DOHH2 (cell line): ENCODE measurements around the gene MCC.

Experiments used
- H3F3A ChIP-seq: fragments of 200-600 bp; sonication (generic), shearing (Covaris generic); 2 replicates; pipeline ENCODE4 v1.6.0; 2016; ENCODE audit warnings: antibody characterized with exemption, mild to moderate bottlenecking; ENCODE audit not compliant: control insufficient read depth, insufficient read depth
- H3K27ac ChIP-seq: fragments of 200-600 bp; sonication (generic); 2 replicates; pipeline ENCODE4 v1.5.1; 2014; ENCODE audit warnings: low read depth, mild to moderate bottlenecking, low read length, moderate library complexity
- H3K27me3 ChIP-seq: fragments of 200-600 bp; sonication (generic); 2 replicates; pipeline ENCODE4 v1.6.1; 2014; ENCODE audit warnings: mild to moderate bottlenecking, low read length, mixed read lengths; ENCODE audit not compliant: control insufficient read depth
- H3K36me3 ChIP-seq: fragments of 200-600 bp; sonication (generic); 2 replicates; pipeline ENCODE4 v1.6.1; 2014; ENCODE audit warnings: mild to moderate bottlenecking, low read length, moderate library complexity, mixed read lengths; ENCODE audit not compliant: control insufficient read depth
- H3K4me1 ChIP-seq: fragments of 200-600 bp; sonication (generic); 2 replicates; pipeline ENCODE4 v1.6.1; 2014; ENCODE audit warnings: mild to moderate bottlenecking, low read length, mixed read lengths; ENCODE audit not compliant: control insufficient read depth
- H3K4me2 ChIP-seq: fragments of 200-600 bp; sonication (generic); 2 replicates; pipeline ENCODE4 v1.6.0; 2014; ENCODE audit warnings: mild to moderate bottlenecking, low read length, moderate library complexity
- H3K4me3 ChIP-seq: fragments of 200-600 bp; sonication (generic); 2 replicates; pipeline ENCODE4 v1.5.1; 2014; ENCODE audit warnings: mild to moderate bottlenecking, low read length, mixed read lengths
- H3K79me2 ChIP-seq: fragments of 200-600 bp; sonication (generic); 2 replicates; pipeline ENCODE4 v1.6.1; 2014; ENCODE audit warnings: mild to moderate bottlenecking, low read length, mixed read lengths; ENCODE audit not compliant: control insufficient read depth
- H3K9me2 ChIP-seq: fragments of 200-600 bp; sonication (generic); replicated peaks from 2 replicates; pipeline ENCODE4 v1.6.1; 2014; ENCODE audit warnings: mild to moderate bottlenecking, low read length, mixed read lengths; ENCODE audit not compliant: control insufficient read depth
- H3K9me3 ChIP-seq: fragments of 200-600 bp; sonication (generic); 2 replicates; pipeline ENCODE4 v1.6.1; 2014; ENCODE audit warnings: antibody characterized with exemption, low read length, mixed read lengths; ENCODE audit not compliant: control insufficient read depth, insufficient read depth
- H4K20me1 ChIP-seq: fragments of 200-600 bp; sonication (generic); 2 replicates; pipeline ENCODE4 v1.6.0; 2014; ENCODE audit warnings: low read depth, mild to moderate bottlenecking, antibody characterized with exemption, low read length, moderate library complexity; ENCODE audit not compliant: control insufficient read depth, insufficient read depth
- CTCF ChIP-seq: fragments of 200-600 bp; sonication (generic); IDR thresholded peaks from one replicate; pipeline ENCODE4 v1.5.1; 2014; ENCODE audit warnings: antibody characterized with exemption, mild to moderate bottlenecking, low read depth, low read length; ENCODE audit not compliant: poor library complexity, severe bottlenecking
- EZH2phosphoT487 ChIP-seq: fragments of 200-600 bp; sonication (generic); IDR thresholded peaks from 2 replicates; pipeline ENCODE4 v1.6.1; 2017; ENCODE audit warnings: borderline replicate concordance, mild to moderate bottlenecking, antibody characterized with exemption, low read length, moderate library complexity, mixed read lengths

Gene MCC

GRCh38 chr5:113274836-113275414 lies 213.3 kb downstream of the MCC start:
- Histone ChIP-seq H3K27ac (no peak overlapping the region), H3K4me3 (no peak overlapping the region), H3K4me2 (no peak overlapping the region), H3K36me3 (no peaks in the 10 kb centered on the region), H3F3A (no peaks in the 10 kb centered on the region), H3K79me2 (no peaks in the 10 kb centered on the region), H4K20me1 (no peaks in the 10 kb centered on the region), H3K9me3 (no peaks in the 10 kb centered on the region), H3K9me2 (no peaks in the 10 kb centered on the region), H3K4me1 (no peaks in the 10 kb centered on the region), H3K27me3 (peaks cover 5% of the 10 kb centered on the region; the same call in 1 of the 2 replicates)
- TF ChIP-seq EZH2phosphoT487 (no peak), CTCF (no peak)

- no peak overlapping the region for H3K27ac ChIP-seq
- H3K4me1 ChIP-seq, result no peaks in the 10 kb centered on the region
- no peaks in the 10 kb centered on the region for H3K9me3 ChIP-seq
- no peak for TF ChIP-seq CTCF
- no peak for TF ChIP-seq EZH2phosphoT487
- H3K36me3 ChIP-seq, result no peaks in the 10 kb centered on the region
- no peaks in the 10 kb centered on the region for H3K9me2 ChIP-seq
- H3K79me2 ChIP-seq, result no peaks in the 10 kb centered on the region
- H3K27me3 ChIP-seq, result peaks cover 5% of the 10 kb centered on the region; the same call in 1 of the 2 replicates
- H3F3A ChIP-seq, result no peaks in the 10 kb centered on the region
- no peak overlapping the region for H3K4me3 ChIP-seq
- no peak overlapping the region for H3K4me2 ChIP-seq
- no peaks in the 10 kb centered on the region for H4K20me1 ChIP-seq
These were observed 214.3 kb downstream of the MCC start for GRCh38 chr5:113273948-113274347.

GRCh38 chr5:113271745-113272454 lies 216.4 kb downstream of the MCC start:
- H3K27me3 ChIP-seq, result no peaks in the 10 kb centered on the region
- H3K27ac ChIP-seq, result no peak overlapping the region
- H4K20me1 ChIP-seq, result no peaks in the 10 kb centered on the region
- H3K4me2 ChIP-seq, result no peak overlapping the region
- no peaks in the 10 kb centered on the region for H3K79me2 ChIP-seq
- H3K9me2 ChIP-seq, result no peaks in the 10 kb centered on the region
- H3K4me1 ChIP-seq, result no peaks in the 10 kb centered on the region
- H3F3A ChIP-seq, result no peaks in the 10 kb centered on the region
- TF ChIP-seq CTCF, result no peak
- no peak for TF ChIP-seq EZH2phosphoT487
- no peaks in the 10 kb centered on the region for H3K9me3 ChIP-seq
- no peaks in the 10 kb centered on the region for H3K36me3 ChIP-seq
- H3K4me3 ChIP-seq, result no peak overlapping the region
